Measurements from ENCODE around the gene CCDC187.
A peak's percentile ranks its signal among the peaks of the same experiment; 100 is the strongest.

The CCDC187 gene

GRCh38 chr9:136265561-136266355 is 38.1 kb downstream of the CCDC187 start:
- DNase-seq = no peak

- no peak for DNase-seq
Measured at GRCh38 chr9:136264441-136265405, 39.2 kb downstream of the CCDC187 start.

DNA sequence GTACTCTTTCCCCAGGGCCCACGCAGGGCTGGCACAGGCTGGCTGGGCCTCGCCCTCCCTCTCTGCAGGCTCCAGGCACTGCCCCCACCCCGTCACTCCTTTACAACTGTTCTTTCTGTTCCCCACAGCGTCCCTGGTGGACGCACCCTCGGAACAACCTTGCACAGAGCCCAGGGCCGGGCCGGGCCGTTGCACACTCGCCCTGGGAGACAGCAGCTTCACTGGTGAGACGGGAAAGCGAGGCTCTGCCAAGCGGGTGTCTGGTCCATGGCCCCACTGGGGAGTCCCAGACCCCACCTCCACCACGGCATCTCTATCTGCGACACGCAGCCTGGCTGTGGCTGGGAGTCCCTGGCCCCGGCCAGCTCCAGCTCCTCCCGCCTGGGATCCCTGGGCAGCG is 39.9 kb downstream of the CCDC187 start:
- DNase-seq = no peak

DNA sequence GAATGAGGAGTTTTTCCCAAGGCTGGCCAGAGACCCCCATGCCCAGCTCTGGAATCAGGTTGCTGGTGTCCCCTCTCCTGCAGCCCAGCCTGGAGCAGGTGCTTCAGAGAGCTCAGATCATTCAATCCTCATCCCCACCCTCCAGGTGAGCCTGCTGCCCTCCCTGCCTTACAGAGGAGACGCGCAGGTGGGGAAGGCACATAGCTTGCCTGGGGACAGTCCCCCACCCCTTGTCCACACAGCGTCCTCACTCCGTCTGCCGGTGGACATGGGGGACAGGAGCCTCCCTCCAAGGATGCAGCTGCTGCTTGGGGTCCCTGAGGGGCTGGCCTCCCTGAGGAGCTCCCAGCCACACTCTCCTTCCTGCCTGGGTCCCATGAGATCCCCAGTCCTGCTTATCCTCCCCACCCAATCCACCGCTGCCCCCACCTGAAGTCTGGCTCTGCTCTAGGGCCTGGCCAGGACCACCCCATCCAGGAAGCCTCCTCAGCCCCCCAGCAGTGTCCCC is 41.2 kb downstream of the CCDC187 start:
- DNase-seq = no peak

GRCh38 chr9:136261686-136262430 is 42.0 kb downstream of the CCDC187 start:
- DNase-seq = no peak

GRCh38 chr9:136260936-136261472 is 42.9 kb downstream of the CCDC187 start:
- DNase-seq = no peak

DNA sequence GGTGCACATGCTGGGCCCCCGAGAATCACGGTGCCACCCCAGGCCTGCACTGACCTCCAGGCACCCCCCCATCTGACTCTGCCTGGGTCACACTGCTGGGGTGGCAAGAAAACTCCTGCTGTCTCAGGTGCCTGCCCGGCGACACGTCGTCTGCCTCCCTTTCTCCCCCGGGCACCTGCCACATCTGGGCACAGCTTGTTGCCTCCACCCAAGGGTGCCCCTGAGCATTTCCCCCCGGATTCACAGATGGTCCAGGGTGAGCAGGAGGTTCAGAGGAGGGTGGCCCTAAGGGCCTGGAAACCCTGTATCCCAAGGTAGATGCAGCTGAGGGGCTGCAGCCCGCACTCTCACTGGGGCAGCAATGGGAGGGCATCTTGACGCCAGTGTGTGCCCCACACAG is 43.4 kb downstream of the CCDC187 start:
- DNase-seq = no peak

DNA sequence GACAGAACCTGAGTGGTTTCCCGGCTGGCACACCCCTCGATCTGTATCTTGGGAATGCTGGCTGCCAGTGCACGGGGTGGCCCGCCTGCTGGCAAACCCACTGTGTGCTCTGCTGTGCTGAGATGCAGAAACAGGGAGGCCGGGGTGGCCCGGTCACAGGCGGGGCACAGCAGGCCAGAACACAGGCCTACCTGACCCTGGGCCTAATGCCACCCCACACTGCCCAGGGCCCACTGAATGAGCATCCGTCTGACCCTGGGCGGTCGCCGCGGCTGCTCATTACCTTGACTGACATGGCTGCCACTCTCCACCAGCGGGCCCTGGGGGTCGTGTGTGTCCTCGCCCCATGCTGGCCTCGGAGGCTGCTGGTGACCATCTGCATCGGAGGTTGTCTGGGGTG is 44.1 kb downstream of the CCDC187 start:
- DNase-seq = no peak

- DNase-seq = peak; percentile 15
Measured at GRCh38 chr9:136259517-136259813, 44.4 kb downstream of the CCDC187 start.

- DNase-seq = no peak
Measured at GRCh38 chr9:136258786-136259516, 44.9 kb downstream of the CCDC187 start.

- DNase-seq = no peak
Measured at GRCh38 chr9:136258299-136258625, 45.6 kb downstream of the CCDC187 start.

- no peak for DNase-seq
Measured at GRCh38 chr9:136257381-136258298, 46.3 kb downstream of the CCDC187 start.

GRCh38 chr9:136255896-136256890 is 47.7 kb downstream of the CCDC187 start:
- DNase-seq = no peak

GRCh38 chr9:136255166-136255538 is 48.7 kb downstream of the CCDC187 start:
- DNase-seq = no peak

GRCh38 chr9:136254381-136255165 is 49.3 kb downstream of the CCDC187 start:
- DNase-seq = no peak

DNA sequence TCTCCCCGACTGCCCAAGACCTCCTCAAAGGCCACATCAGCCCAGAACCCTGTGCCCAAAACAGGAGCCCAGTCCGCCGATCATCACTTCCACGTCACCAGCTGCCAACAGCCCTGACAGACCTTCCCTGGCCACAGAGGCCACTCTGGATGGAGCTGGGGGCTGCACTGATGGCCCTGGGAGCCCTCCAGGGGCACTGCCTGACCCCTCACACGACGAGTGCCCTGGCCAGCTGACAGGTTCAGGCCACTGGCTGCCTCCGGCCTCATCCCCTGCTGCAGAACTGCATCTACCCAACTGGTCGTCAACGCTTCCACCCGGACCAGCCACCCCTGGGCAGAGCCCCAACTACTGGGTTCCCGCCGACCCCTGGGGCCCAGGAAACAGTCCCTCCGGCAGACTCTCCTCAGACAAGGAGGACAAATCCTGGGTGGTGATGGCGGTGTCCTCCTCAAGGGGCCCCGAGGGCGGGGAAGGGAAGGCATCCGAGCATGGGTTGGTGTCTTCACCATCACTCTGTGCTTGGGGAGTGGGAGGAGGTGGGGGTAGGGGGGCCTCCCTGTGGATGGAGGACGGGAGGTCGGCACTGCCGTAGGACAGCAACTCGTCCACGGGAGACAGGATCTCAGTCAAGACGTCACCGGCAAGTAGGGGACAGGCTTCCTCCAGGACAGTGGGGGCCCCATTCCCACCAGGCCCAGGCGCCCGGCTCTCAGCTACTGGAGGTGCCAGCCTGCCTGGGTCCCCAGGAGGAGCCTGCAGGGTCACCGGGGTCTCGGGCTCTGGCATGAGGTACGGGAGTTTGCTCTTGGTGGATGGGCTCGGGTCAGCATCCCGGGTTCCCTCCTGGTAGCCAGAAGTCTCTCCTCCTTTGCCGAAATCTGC is 50.4 kb downstream of the CCDC187 start:
- DNase-seq = no peak

- DNase-seq = no peak
Measured at GRCh38 chr9:136252846-136253245, 51.0 kb downstream of the CCDC187 start.

DNA sequence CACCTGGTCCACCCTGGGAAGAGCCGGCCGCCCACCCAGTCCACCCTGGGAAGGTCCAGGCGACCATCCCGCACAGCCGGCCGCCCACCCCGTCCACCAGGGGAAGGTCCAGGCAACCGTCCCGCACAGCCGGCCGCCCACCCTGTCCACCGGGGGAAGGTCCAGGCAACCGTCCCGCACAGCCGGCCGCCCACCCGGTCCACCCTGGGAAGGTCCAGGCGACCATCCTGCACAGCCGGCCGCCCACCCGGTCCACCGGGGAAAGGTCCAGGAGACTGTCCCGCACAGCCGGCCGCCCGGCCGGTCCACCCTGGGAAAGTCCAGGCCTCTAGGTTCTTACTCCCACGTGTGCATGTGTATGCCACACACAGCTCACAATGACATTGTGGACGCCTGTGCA is 51.6 kb downstream of the CCDC187 start:
- no peak for DNase-seq

All from GDM1 (cell line).